ENCODE results near the gene EI24. TPM values are rescaled to one million over a fixed set of nuclear protein-coding genes. Genes with fewer than 3 reads are reported as not detected.

The EI24 gene
- total and polyA plus RNA-seq, 5 donors from 2014 or later = 19.2 to 84.9 (median 74.2) TPM

Other genes starting within 250 kb of the EI24 start
- gene FEZ1, start 73.2 kb upstream of the EI24 start, total RNA-seq = 1.5 TPM
- gene FEZ1, start 73.2 kb upstream of the EI24 start, polyA plus RNA-seq = under 1 TPM in 2 of 4 donors, not detected in 2; 0.52 to 0.73 TPM
- 46.8 TPM for gene STT3A, start 23.4 kb downstream of the EI24 start, total RNA-seq
- gene STT3A, start 23.4 kb downstream of the EI24 start, polyA plus RNA-seq = 10 to 100 TPM; 51.0 to 73.3 (median 61.9) TPM
- gene CHEK1, start 55.7 kb downstream of the EI24 start, total RNA-seq = 13.2 TPM
- gene CHEK1, start 55.7 kb downstream of the EI24 start, polyA plus RNA-seq = 10 to 100 TPM in 1 of 4 donors, 1 to 10 TPM in 3; 4.4 to 12.7 (median 6.8) TPM
- not detected for gene ACRV1, start 111.4 kb downstream of the EI24 start, total RNA-seq
- not detected for gene ACRV1, start 111.4 kb downstream of the EI24 start, polyA plus RNA-seq
- gene PATE1, start 176.8 kb downstream of the EI24 start, total RNA-seq = not detected
- gene PATE1, start 176.8 kb downstream of the EI24 start, polyA plus RNA-seq = not detected
- gene PATE2, start 209.4 kb downstream of the EI24 start, total RNA-seq = not detected
- gene PATE2, start 209.4 kb downstream of the EI24 start, polyA plus RNA-seq = not detected
- gene PATE3, start 218.7 kb downstream of the EI24 start, total RNA-seq = not detected
- not detected for gene PATE3, start 218.7 kb downstream of the EI24 start, polyA plus RNA-seq